ENCODE measurements around the gene FAIM.

- no peak for TF ChIP-seq HOXB13 (CRISPR knock-in tag; IDR thresholded peaks at IDR 0.05; ENCODE audit: low read depth)
- TF ChIP-seq SMC3 (IDR thresholded peaks at IDR 0.05): no peak
- no peak for TF ChIP-seq SREBF2 (IDR thresholded peaks at IDR 0.05)
- no peak for TF ChIP-seq KDM1A (IDR thresholded peaks at IDR 0.05; ENCODE audit: low read depth)
- no peak for TF ChIP-seq CTCF (IDR thresholded peaks at IDR 0.05)
- no peak for TF ChIP-seq POLR2A (IDR thresholded peaks at IDR 0.05; ENCODE audit: low read length)
- TF ChIP-seq RNF2 (IDR thresholded peaks at IDR 0.05; ENCODE audit: borderline replicate concordance, low read depth): no peak
- TF ChIP-seq JUNB (IDR thresholded peaks at IDR 0.05): no peak
- TF ChIP-seq BHLHE40 (IDR thresholded peaks at IDR 0.05; ENCODE audit: low read depth, low read length): no peak
- TF ChIP-seq MYC (IDR thresholded peaks at IDR 0.05; ENCODE audit: borderline replicate concordance, low read length): no peak
Measured at GRCh38 chr3:138682648-138683047, 74.1 kb downstream of the FAIM start.
